DND-41 (cell line): Measurements from ENCODE around the gene RSPH4A.

Source experiments
- CTCF ChIP-seq: IDR thresholded peaks from 2 replicates; pipeline ENCODE4 v1.5.1; 2012; ENCODE audit warnings: borderline replicate concordance, low read length, moderate library complexity, mild to moderate bottlenecking; ENCODE audit not compliant: poor library complexity, severe bottlenecking; ENCODE audit errors: extremely low read depth
- EZH2 ChIP-seq: IDR thresholded peaks from 3 replicates; pipeline ENCODE4 v1.6.1; 2012; ENCODE audit warnings: borderline replicate concordance, low read depth, mild to moderate bottlenecking, moderate library complexity, low read length, inconsistent platforms; ENCODE audit not compliant: severe bottlenecking

- no peak for TF ChIP-seq CTCF
- TF ChIP-seq EZH2, result no peak
These were observed 45.3 kb downstream of the RSPH4A start for GRCh38 chr6:116661594-116661993.
